ENCODE measurements around the gene VCAM1.
"Not testable (repeated sequence)": the region's sequence is repeated elsewhere in the genome, so short reads cannot be mapped to it uniquely, and the experiment has no call there.

VCAM1 gene

GRCh38 chr1:100719490-100719889 lies at the start of gene VCAM1:
Gene VCAM1 (plus strand): TSS chr1:100719742. CDS start chr1:100719861, 119 bp downstream.
- no peak for FAIRE-seq

GRCh38 chr1:100670083-100670482 lies 49.5 kb upstream of the VCAM1 start:
- FAIRE-seq = no peak

- FAIRE-seq = no peak
Observed at GRCh38 chr1:100671601-100672000, 47.9 kb upstream of the VCAM1 start.

GRCh38 chr1:100683448-100684349 lies 35.8 kb upstream of the VCAM1 start:
- no peak for FAIRE-seq

- FAIRE-seq = no peak
Observed at GRCh38 chr1:100699744-100700143, 19.8 kb upstream of the VCAM1 start.

GRCh38 chr1:100700586-100700985 lies 19.0 kb upstream of the VCAM1 start:
- no peak for FAIRE-seq

GRCh38 chr1:100703052-100703451 lies 16.5 kb upstream of the VCAM1 start:
- FAIRE-seq = no peak

GRCh38 chr1:100703716-100704115 lies 15.8 kb upstream of the VCAM1 start:
- no peak for FAIRE-seq

- FAIRE-seq = no peak
Observed at GRCh38 chr1:100704473-100704872, 15.1 kb upstream of the VCAM1 start.

GRCh38 chr1:100706296-100706695 lies 13.2 kb upstream of the VCAM1 start:
- FAIRE-seq = no peak

GRCh38 chr1:100706856-100707255 lies 12.7 kb upstream of the VCAM1 start:
- no peak for FAIRE-seq

GRCh38 chr1:100708476-100709062 lies 11.0 kb upstream of the VCAM1 start:
- FAIRE-seq = no peak

- FAIRE-seq = no peak
Observed at GRCh38 chr1:100710906-100711682, 8.4 kb upstream of the VCAM1 start.

GRCh38 chr1:100713027-100713426 lies 6.5 kb upstream of the VCAM1 start:
- FAIRE-seq = not testable (repeated sequence)

- FAIRE-seq = no peak
Observed at GRCh38 chr1:100713626-100714025, 5.9 kb upstream of the VCAM1 start.

GRCh38 chr1:100714599-100714998 lies 4.9 kb upstream of the VCAM1 start:
- FAIRE-seq = no peak

GRCh38 chr1:100717218-100717617 lies 2.3 kb upstream of the VCAM1 start:
- no peak for FAIRE-seq

GRCh38 chr1:100718581-100718980 lies 961 bp upstream of the VCAM1 start:
- no peak for FAIRE-seq

GRCh38 chr1:100720101-100720500 lies 559 bp downstream of the VCAM1 start:
- FAIRE-seq = no peak

- no peak for FAIRE-seq
Observed at GRCh38 chr1:100720751-100721150, 1.2 kb downstream of the VCAM1 start.

- no peak for FAIRE-seq
Observed at GRCh38 chr1:100721526-100722207, 2.1 kb downstream of the VCAM1 start.

GRCh38 chr1:100722221-100722620 lies 2.7 kb downstream of the VCAM1 start:
- FAIRE-seq = no peak

- FAIRE-seq = no peak
Observed at GRCh38 chr1:100724281-100724680, 4.7 kb downstream of the VCAM1 start.
